Kidney (tissue), 14 donors: ENCODE results near the gene LDLRAD4. TPM values are rescaled to one million over a fixed set of nuclear protein-coding genes. Genes with fewer than 3 reads are reported as not detected.

Experiments
- DNase-seq, 5 donors: peaks; one replicate each; pipeline ENCODE4 v3.0.0-alpha.2; 2013 to 2020
- FAIRE-seq: peaks from 2 replicates; lab custom pipeline; 2012; peaks lifted over from hg19 to GRCh38; lab: Jason Lieb, UNC
- H3K27ac ChIP-seq, 2 donors: one replicate each; pipeline ENCODE4 v1.7.0; 2013; ENCODE audit warnings: low read depth in 2 of 2, low read length in 2 of 2, inconsistent platforms in 1 of 2
- H3K27me3 ChIP-seq: one replicate; pipeline ENCODE4 v1.7.1; 2013; ENCODE audit warnings: low read length, inconsistent platforms; ENCODE audit not compliant: control insufficient read depth, insufficient read depth
- H3K36me3 ChIP-seq, 3 donors: one replicate each; pipeline versions ENCODE4 v1.7.0 to v1.7.1; 2013; ENCODE audit warnings: low read length in 3 of 3, control low read depth in 1 of 3, inconsistent platforms in 1 of 3; ENCODE audit not compliant: insufficient read depth in 3 of 3, control insufficient read depth in 2 of 3
- H3K4me1 ChIP-seq, 3 donors: one replicate each; pipeline versions ENCODE4 v1.7.0 to v1.7.1; 2013; ENCODE audit warnings: low read length in 3 of 3, inconsistent platforms in 1 of 3, low read depth in 1 of 3; ENCODE audit not compliant: control insufficient read depth in 2 of 3, insufficient read depth in 2 of 3
- H3K4me3 ChIP-seq, 3 donors: one replicate each; pipeline versions ENCODE4 v1.7.0 to v1.8.1; 2013; ENCODE audit warnings: low read length in 3 of 3, control low read depth in 1 of 3, inconsistent platforms in 1 of 3
- H3K9ac ChIP-seq, 3 donors: one replicate each; pipeline versions ENCODE4 v1.7.0 to v1.7.1; 2013; ENCODE audit warnings: low read length in 3 of 3, control low read depth in 1 of 3, inconsistent platforms in 1 of 3
- H3K9me3 ChIP-seq, 3 donors: one replicate each; pipeline versions ENCODE4 v1.7.0 to v1.7.1; 2013; ENCODE audit warnings: low read length in 3 of 3, control low read depth in 1 of 3, inconsistent platforms in 1 of 3; ENCODE audit not compliant: control insufficient read depth in 2 of 3, insufficient read depth in 1 of 3
- CTCF ChIP-seq: IDR thresholded peaks from 3 replicates; pipeline ENCODE4 v1.5.1; 2012; ENCODE audit warnings: mild to moderate bottlenecking, moderate library complexity, borderline replicate concordance; ENCODE audit not compliant: insufficient read depth; ENCODE audit errors: extremely low read depth
- intact Hi-C: fragments of 100-400 bp; cut with DNase I; formaldehyde crosslinking; loops from one replicate; pipeline ENCODE4 v1.11.1; 2022
- polyA plus RNA-seq: library from polyadenylated mRNA; stranded (reverse); fragments of 350-450 nt; fragmentation: Illumina TruSeq; extraction: RNeasy Lipid Tissue Mini Kit (QIAGEN cat#74804); gene quantifications from one replicate; pipeline ENCODE4 v1.2.3, GENCODE V29; 2014; ENCODE audit warnings: low read depth, low replicate concordance; ENCODE audit not compliant: insufficient read depth
- total RNA-seq: library from RNA; stranded (reverse); fragmentation: NEBNext Ultra II Directional; extraction: Animal tissue kit (Norgen Biotek cat#: 25700); gene quantifications from one replicate; pipeline ENCODE4 v1.2.1, GENCODE V29; 2021
- donor health status: control.
- donor health status: control.
- donor health status: control.
- donor health status: control.
- donor health status: control.
- donor health status: DM: yes; HTN: yes; CAD: no.
- donor health status: Normal renal cell carcinoma (clear cell type).

Gene LDLRAD4
- total and polyA plus RNA-seq, 2 donors from 2014 or later, result 2.3 to 42.3 TPM

- H3K36me3 ChIP-seq, result no peaks in the 10 kb centered on the region
- no peak overlapping the region for H3K9ac ChIP-seq
- no peak overlapping the region for H3K27ac ChIP-seq
- H3K27me3 ChIP-seq, result no peaks in the 10 kb centered on the region
- peaks cover 0 to 3% (median 0%) of the 10 kb centered on the region in 3 donors for H3K4me1 ChIP-seq
- DNase-seq, result no peak
- no peak for FAIRE-seq
- TF ChIP-seq CTCF, result no peak
- peaks cover 0 to 6% (median 0%) of the 10 kb centered on the region in 3 donors for H3K9me3 ChIP-seq
- intact Hi-C loops, result no loop called here
- no peak overlapping the region for H3K4me3 ChIP-seq
Observed at GRCh38 chr18:13414521-13414920, 196.0 kb downstream of the LDLRAD4 start.

- TF ChIP-seq CTCF, result no peak
- Histone ChIP-seq H3K9ac (no peak overlapping the region), H3K4me1 (peaks cover 0 to 3% (median 0%) of the 10 kb centered on the region in 3 donors), H3K4me3 (no peak overlapping the region), H3K9me3 (peaks cover 0 to 6% (median 0%) of the 10 kb centered on the region in 3 donors), H3K27ac (no peak overlapping the region), H3K27me3 (no peaks in the 10 kb centered on the region), H3K36me3 (no peaks in the 10 kb centered on the region)
- no peak for FAIRE-seq
- DNase-seq, result no peak
- intact Hi-C loops, result no loop called here
Observed at GRCh38 chr18:13415736-13416135, 197.2 kb downstream of the LDLRAD4 start.

- FAIRE-seq, result no peak
- no peak for TF ChIP-seq CTCF
Observed at GRCh38 chr18:13416208-13416607, 197.6 kb downstream of the LDLRAD4 start.

GRCh38 chr18:13416848-13417247 lies 198.3 kb downstream of the LDLRAD4 start:
- no peak for FAIRE-seq
- Histone ChIP-seq H3K4me1 (peaks cover 0 to 6% (median 0%) of the 10 kb centered on the region in 3 donors), H3K27ac (no peak overlapping the region), H3K36me3 (no peaks in the 10 kb centered on the region), H3K9ac (no peak overlapping the region), H3K27me3 (no peaks in the 10 kb centered on the region), H3K9me3 (peaks cover 0 to 4% (median 0%) of the 10 kb centered on the region in 3 donors), H3K4me3 (no peak overlapping the region)
- no peak for DNase-seq
- intact Hi-C loops, result no loop called here
- no peak for TF ChIP-seq CTCF

More at GRCh38 chr18:13416208-13416607, 197.6 kb downstream of the LDLRAD4 start:
- DNase-seq, result no peak
- H3K9ac ChIP-seq, result no peak overlapping the region
- no peak overlapping the region for H3K27ac ChIP-seq
- no peaks in the 10 kb centered on the region for H3K27me3 ChIP-seq
- H3K36me3 ChIP-seq, result no peaks in the 10 kb centered on the region
- intact Hi-C loops, result no loop called here
- H3K4me1 ChIP-seq, result peaks cover 0 to 5% (median 0%) of the 10 kb centered on the region in 3 donors
- H3K9me3 ChIP-seq, result peaks cover 0 to 6% (median 0%) of the 10 kb centered on the region in 3 donors
- H3K4me3 ChIP-seq, result no peak overlapping the region
